ENCODE data around the gene PDE11A.

Gene PDE11A

GRCh38 chr2:177599139-177599688 is 473.4 kb downstream of the PDE11A start:
- no peak for TF ChIP-seq CTCF (conservative IDR thresholded peaks at IDR 0.05; ENCODE audit: control insufficient read depth, insufficient read depth, low read depth, low read length)
- no peak overlapping the region for H3K4me3 ChIP-seq (ENCODE audit: control insufficient read depth, low read depth, low read length)
- no peak for DNase-seq (ENCODE audit: low read depth)

DNA sequence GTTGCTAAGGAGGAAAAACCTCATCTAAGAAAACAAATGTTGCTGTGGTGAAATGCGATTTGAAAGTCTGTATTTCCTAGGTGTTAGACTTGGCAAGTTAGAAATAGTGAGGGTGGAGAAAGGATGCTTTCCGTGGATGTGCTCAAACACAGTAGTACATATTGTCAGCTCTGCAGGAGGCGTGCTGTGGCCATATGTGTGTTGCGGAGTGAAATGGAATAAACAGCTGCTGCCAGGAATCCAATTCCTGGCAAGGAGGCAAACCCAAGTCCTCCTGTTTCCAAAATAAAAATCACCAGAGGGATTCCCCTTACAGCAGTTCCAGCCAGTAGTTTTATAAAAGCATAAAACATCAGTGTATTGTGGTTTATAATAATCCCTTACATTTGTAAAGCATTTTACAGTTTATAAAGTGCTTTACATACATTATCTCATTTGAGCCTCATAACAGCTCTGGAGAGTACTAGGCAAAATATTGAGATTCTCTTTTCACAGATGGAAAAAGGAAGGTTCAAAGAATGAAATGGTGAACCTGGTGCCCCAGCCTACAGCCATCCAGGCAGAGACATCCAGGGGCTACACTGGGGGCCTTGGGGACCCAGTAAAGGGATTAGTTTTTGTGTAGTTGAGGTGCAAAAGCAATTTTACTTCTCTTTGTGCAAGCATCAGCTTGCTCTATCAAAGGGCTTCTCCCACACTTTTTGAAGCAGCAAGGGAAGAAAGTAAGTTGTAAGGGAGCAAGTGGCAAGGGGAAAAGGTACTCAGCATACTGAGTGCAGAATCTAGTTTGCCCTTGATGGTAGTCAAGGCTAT is 474.0 kb downstream of the PDE11A start:
- no peak for TF ChIP-seq CTCF (conservative IDR thresholded peaks at IDR 0.05; ENCODE audit: control insufficient read depth, insufficient read depth, low read depth, low read length)
- peak; percentile 62 for DNase-seq (ENCODE audit: low read depth)

DNA sequence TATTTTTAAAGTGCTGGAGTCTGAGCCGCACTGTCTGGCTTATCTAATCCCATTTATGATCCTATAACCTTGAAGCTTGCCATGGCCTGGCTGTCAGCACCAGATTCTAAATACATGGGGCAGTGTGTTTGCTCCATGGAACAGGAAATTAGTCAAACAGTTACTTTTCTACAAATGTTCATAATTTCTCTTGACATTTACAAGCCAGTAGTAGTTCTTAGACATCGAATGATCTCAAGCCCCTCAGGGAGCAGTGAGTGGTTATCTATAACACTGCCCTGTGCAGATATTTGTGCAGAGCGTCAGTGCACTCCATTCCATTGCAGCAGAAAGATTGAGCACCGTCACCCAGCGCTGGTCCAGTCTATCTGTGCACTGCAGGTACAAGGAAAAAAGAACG is 474.8 kb downstream of the PDE11A start:
- no peak overlapping the region for H3K4me3 ChIP-seq (ENCODE audit: control insufficient read depth, low read depth, low read length)
- TF ChIP-seq CTCF (conservative IDR thresholded peaks at IDR 0.05; ENCODE audit: control insufficient read depth, insufficient read depth, low read depth, low read length), result no peak
- DNase-seq (ENCODE audit: low read depth), result peak; percentile 25

More for the DNA sequence above, 474.0 kb downstream of the PDE11A start:
- H3K4me3 ChIP-seq (ENCODE audit: control insufficient read depth, low read depth, low read length), result no peak overlapping the region

- DNase-seq (ENCODE audit: low read depth), result no peak
- TF ChIP-seq CTCF (conservative IDR thresholded peaks at IDR 0.05; ENCODE audit: control insufficient read depth, insufficient read depth, low read depth, low read length), result no peak
- H3K4me3 ChIP-seq (ENCODE audit: control insufficient read depth, low read depth, low read length), result no peak overlapping the region
Measured at GRCh38 chr2:177596866-177597265, 475.7 kb downstream of the PDE11A start.

DNA sequence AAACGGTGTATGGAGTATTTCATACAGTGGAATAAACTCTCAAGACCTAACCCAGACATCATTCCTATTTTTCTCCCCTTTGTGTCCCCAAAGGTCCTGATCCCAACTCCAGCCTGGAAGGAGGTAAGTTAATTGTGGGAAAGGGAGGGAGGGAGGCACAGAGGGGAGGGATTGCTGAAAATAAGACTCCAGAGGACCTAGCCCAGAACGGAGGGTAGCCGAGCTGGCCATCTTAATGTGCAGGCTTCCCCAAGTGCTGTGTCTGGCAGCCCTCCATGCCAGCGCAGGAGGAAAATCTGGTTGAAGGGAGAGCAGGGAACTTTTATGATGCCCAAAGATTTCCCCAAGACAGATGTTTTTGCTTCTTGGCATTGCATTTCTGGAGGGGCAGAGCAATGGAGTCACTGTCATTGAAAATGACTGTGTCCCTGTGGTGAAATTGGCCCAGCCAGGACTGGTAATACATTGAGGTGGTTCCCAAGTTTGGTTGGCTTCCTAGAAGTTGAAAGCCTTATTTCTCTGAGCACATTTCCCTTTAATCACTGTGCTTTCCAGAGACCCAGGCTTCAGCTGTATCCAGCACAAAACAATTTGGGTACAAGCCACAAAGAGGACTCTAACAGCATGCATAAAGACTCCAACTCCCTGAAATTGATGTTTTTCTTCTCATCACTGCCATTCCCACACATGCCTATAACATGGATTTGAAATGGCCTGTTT is 477.3 kb downstream of the PDE11A start:
- no peak overlapping the region for H3K4me3 ChIP-seq (ENCODE audit: control insufficient read depth, low read depth, low read length)
- no peak for TF ChIP-seq CTCF (conservative IDR thresholded peaks at IDR 0.05; ENCODE audit: control insufficient read depth, insufficient read depth, low read depth, low read length)

DNA sequence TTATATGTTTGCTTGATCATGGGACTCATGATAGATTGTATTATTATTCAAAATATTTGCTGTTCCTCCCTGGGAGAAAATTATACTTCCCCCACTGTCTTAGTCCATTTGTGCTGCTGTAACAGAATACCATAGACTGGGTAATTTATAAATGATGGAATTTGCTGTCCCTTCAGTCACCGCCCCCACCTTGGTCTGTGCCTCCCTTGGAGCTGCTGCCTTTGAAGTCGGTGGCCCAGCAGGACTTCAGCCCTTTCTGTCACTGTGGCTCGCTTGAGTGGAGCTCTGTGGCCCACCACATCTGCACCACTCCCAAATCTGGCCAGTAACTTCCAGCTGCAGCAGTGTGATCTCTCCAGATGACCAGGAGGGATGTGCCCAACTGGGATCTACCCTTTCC is 479.2 kb downstream of the PDE11A start:
- no peak for DNase-seq (ENCODE audit: low read depth)
- H3K4me3 ChIP-seq (ENCODE audit: control insufficient read depth, low read depth, low read length), result no peak overlapping the region
- TF ChIP-seq CTCF (conservative IDR thresholded peaks at IDR 0.05; ENCODE audit: control insufficient read depth, insufficient read depth, low read depth, low read length), result no peak

More for the DNA sequence above, 477.3 kb downstream of the PDE11A start:
- no peak for DNase-seq (ENCODE audit: low read depth)

Data from fibroblast of mammary gland (primary cell).